ENCODE measurements around the gene CRLF1.
A peak's percentile ranks its signal among the peaks of the same experiment; 100 is the strongest.
"Not testable (repeated sequence)": the region's sequence is repeated elsewhere in the genome, so short reads cannot be mapped to it uniquely, and the experiment has no call there.

Gene CRLF1

GRCh38 chr19:18603958-18604819, 2.4 kb downstream of the CRLF1 start:
- Histone ChIP-seq H3K9ac (ENCODE audit: low read length) (peak overlapping the region; percentile 47), H3K27ac (ENCODE audit: low read depth, low read length) (no peak overlapping the region), H3K4me2 (ENCODE audit: low read length) (no peak overlapping the region), H4K5ac (ENCODE audit: low read length) (no peak overlapping the region), H3K23ac (ENCODE audit: low read length) (no peak overlapping the region), H3K18ac (ENCODE audit: low read length) (peak overlapping the region; percentile 22), H3K79me2 (ENCODE audit: control insufficient read depth, insufficient read depth, low read length) (no peaks in the 10 kb centered on the region), H3K4ac (ENCODE audit: low read depth, low read length) (no peak overlapping the region), H3K27me3 (ENCODE audit: insufficient read depth, low read length, poor library complexity) (peaks cover 25% of the 10 kb centered on the region), H4K8ac (ENCODE audit: low read depth, low read length) (no peak overlapping the region), H3K56ac (ENCODE audit: low read length) (peak overlapping the region; percentile 76), H3K36me3 (ENCODE audit: control insufficient read depth, insufficient read depth, low read length) (no peaks in the 10 kb centered on the region), H2BK120ac (ENCODE audit: low read depth, low read length) (no peak overlapping the region), H3K4me3 (ENCODE audit: low read length) (no peak overlapping the region), H3K79me1 (ENCODE audit: low read length) (no peaks in the 10 kb centered on the region), H2BK5ac (ENCODE audit: low read length) (no peak overlapping the region), H2AK5ac (ENCODE audit: low read length) (no peak overlapping the region), H3K4me1 (ENCODE audit: control insufficient read depth, low read depth, low read length) (peaks cover 2% of the 10 kb centered on the region), H2BK15ac (replicated peaks; ENCODE audit: low read depth) (no peak overlapping the region)
- WGBS (ENCODE audit: extremely low coverage, insufficient coverage, low lambda C conversion rate), result no CpG with 5 or more reads among the region's 26 CpGs
- no peak for DNase-seq

- WGBS (ENCODE audit: extremely low coverage, insufficient coverage, low lambda C conversion rate), result no CpG with 5 or more reads among the region's 32 CpGs
- no peak overlapping the region for H2AK5ac ChIP-seq (ENCODE audit: low read length)
- no peak overlapping the region for H3K23ac ChIP-seq (ENCODE audit: low read length)
- H3K79me2 ChIP-seq (ENCODE audit: control insufficient read depth, insufficient read depth, low read length), result no peaks in the 10 kb centered on the region
- H3K18ac ChIP-seq (ENCODE audit: low read length), result peak overlapping the region; percentile 22
- no peak overlapping the region for H4K5ac ChIP-seq (ENCODE audit: low read length)
- H3K36me3 ChIP-seq (ENCODE audit: control insufficient read depth, insufficient read depth, low read length), result no peaks in the 10 kb centered on the region
- no peak overlapping the region for H3K27ac ChIP-seq (ENCODE audit: low read depth, low read length)
- H2BK15ac ChIP-seq (replicated peaks; ENCODE audit: low read depth), result no peak overlapping the region
- H3K4me3 ChIP-seq (ENCODE audit: low read length), result no peak overlapping the region
- no peak overlapping the region for H2BK120ac ChIP-seq (ENCODE audit: low read depth, low read length)
- H3K79me1 ChIP-seq (ENCODE audit: low read length), result no peaks in the 10 kb centered on the region
- H3K27me3 ChIP-seq (ENCODE audit: insufficient read depth, low read length, poor library complexity), result peaks cover 23% of the 10 kb centered on the region
- peak overlapping the region; percentile 26 for H3K4me2 ChIP-seq (ENCODE audit: low read length)
- H3K4me1 ChIP-seq (ENCODE audit: control insufficient read depth, low read depth, low read length), result peaks cover 2% of the 10 kb centered on the region
- DNase-seq, result peak; percentile 70
- H3K56ac ChIP-seq (ENCODE audit: low read length), result peak overlapping the region; percentile 77
- H3K9ac ChIP-seq (ENCODE audit: low read length), result peak overlapping the region; percentile 51
- no peak overlapping the region for H4K8ac ChIP-seq (ENCODE audit: low read depth, low read length)
- H3K4ac ChIP-seq (ENCODE audit: low read depth, low read length), result no peak overlapping the region
- H2BK5ac ChIP-seq (ENCODE audit: low read length), result no peak overlapping the region
Observed at GRCh38 chr19:18603255-18603957, 3.2 kb downstream of the CRLF1 start.

- Histone ChIP-seq H3K4me2 (ENCODE audit: low read length) (no peak overlapping the region), H4K5ac (ENCODE audit: low read length) (no peak overlapping the region), H3K4ac (ENCODE audit: low read depth, low read length) (no peak overlapping the region), H3K27ac (ENCODE audit: low read depth, low read length) (no peak overlapping the region), H3K56ac (ENCODE audit: low read length) (no peak overlapping the region), H2BK15ac (replicated peaks; ENCODE audit: low read depth) (no peak overlapping the region), H3K18ac (ENCODE audit: low read length) (no peak overlapping the region), H3K79me1 (ENCODE audit: low read length) (no peaks in the 10 kb centered on the region), H2BK120ac (ENCODE audit: low read depth, low read length) (no peak overlapping the region), H2AK5ac (ENCODE audit: low read length) (no peak overlapping the region), H2BK5ac (ENCODE audit: low read length) (no peak overlapping the region), H3K36me3 (ENCODE audit: control insufficient read depth, insufficient read depth, low read length) (no peaks in the 10 kb centered on the region), H3K4me1 (ENCODE audit: control insufficient read depth, low read depth, low read length) (peaks cover 2% of the 10 kb centered on the region), H3K79me2 (ENCODE audit: control insufficient read depth, insufficient read depth, low read length) (no peaks in the 10 kb centered on the region), H3K27me3 (ENCODE audit: insufficient read depth, low read length, poor library complexity) (peaks cover 11% of the 10 kb centered on the region), H3K4me3 (ENCODE audit: low read length) (no peak overlapping the region), H4K8ac (ENCODE audit: low read depth, low read length) (no peak overlapping the region), H3K23ac (ENCODE audit: low read length) (no peak overlapping the region), H3K9ac (ENCODE audit: low read length) (no peak overlapping the region)
- no peak for DNase-seq
- WGBS (ENCODE audit: extremely low coverage, insufficient coverage, low lambda C conversion rate), result no CpG with 5 or more reads among the region's 4 CpGs
Observed at GRCh38 chr19:18601875-18602274, 4.7 kb downstream of the CRLF1 start.

DNA sequence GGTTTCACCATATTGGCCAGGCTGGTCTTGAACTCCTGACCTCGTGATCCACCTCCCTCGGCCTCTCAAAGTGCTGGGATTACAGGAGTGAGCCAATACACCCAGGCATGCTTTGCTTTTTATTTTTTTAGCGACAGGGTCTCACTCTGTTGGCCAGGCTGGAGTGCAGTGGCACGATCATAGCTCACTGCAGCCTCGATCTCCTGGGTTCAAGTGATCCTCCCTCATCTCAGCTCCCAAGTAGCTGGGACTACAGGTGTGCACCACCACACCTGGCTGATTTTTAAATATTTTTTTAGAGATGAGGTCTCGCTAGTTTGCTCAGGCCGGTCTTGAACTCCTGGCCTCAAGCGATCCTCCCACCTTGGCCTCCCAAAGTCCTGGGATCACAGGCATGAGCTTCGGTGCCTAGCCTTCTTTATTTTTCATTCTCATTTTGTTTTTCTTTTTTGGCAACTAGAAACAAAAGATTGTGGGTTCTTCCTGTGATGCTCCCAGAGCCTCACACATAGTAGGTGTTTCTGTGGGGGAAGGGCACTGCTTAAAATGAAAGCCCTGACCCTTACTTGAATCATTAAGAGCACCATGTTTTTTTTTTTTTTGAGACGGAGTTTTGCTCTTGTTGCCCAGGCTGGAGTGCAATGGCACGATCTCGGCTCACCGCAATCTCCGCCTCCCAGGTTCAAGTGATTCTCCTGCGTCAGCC, 5.8 kb downstream of the CRLF1 start:
- not testable (repeated sequence) for H3K4me3 ChIP-seq (ENCODE audit: low read length); H3K18ac ChIP-seq (ENCODE audit: low read length); H2AK5ac ChIP-seq (ENCODE audit: low read length); H3K4me1 ChIP-seq (ENCODE audit: control insufficient read depth, low read depth, low read length); H2BK120ac ChIP-seq (ENCODE audit: low read depth, low read length); H3K4me2 ChIP-seq (ENCODE audit: low read length); H3K9ac ChIP-seq (ENCODE audit: low read length); DNase-seq; H3K36me3 ChIP-seq (ENCODE audit: control insufficient read depth, insufficient read depth, low read length); H2BK15ac ChIP-seq (replicated peaks; ENCODE audit: low read depth); H3K56ac ChIP-seq (ENCODE audit: low read length); H3K27me3 ChIP-seq (ENCODE audit: insufficient read depth, low read length, poor library complexity); H3K27ac ChIP-seq (ENCODE audit: low read depth, low read length); H3K23ac ChIP-seq (ENCODE audit: low read length); H4K8ac ChIP-seq (ENCODE audit: low read depth, low read length); H3K79me1 ChIP-seq (ENCODE audit: low read length); H2BK5ac ChIP-seq (ENCODE audit: low read length); H3K4ac ChIP-seq (ENCODE audit: low read depth, low read length); H3K79me2 ChIP-seq (ENCODE audit: control insufficient read depth, insufficient read depth, low read length); H4K5ac ChIP-seq (ENCODE audit: low read length)
- WGBS (ENCODE audit: extremely low coverage, insufficient coverage, low lambda C conversion rate), result no CpG with 5 or more reads among the region's 15 CpGs

- Histone ChIP-seq H3K27ac (ENCODE audit: low read depth, low read length) (no peak overlapping the region), H3K36me3 (ENCODE audit: control insufficient read depth, insufficient read depth, low read length) (no peaks in the 10 kb centered on the region), H3K4ac (ENCODE audit: low read depth, low read length) (no peak overlapping the region), H2AK5ac (ENCODE audit: low read length) (no peak overlapping the region), H3K23ac (ENCODE audit: low read length) (no peak overlapping the region), H3K18ac (ENCODE audit: low read length) (no peak overlapping the region), H2BK120ac (ENCODE audit: low read depth, low read length) (no peak overlapping the region), H3K4me2 (ENCODE audit: low read length) (no peak overlapping the region), H3K56ac (ENCODE audit: low read length) (no peak overlapping the region), H4K5ac (ENCODE audit: low read length) (no peak overlapping the region), H4K8ac (ENCODE audit: low read depth, low read length) (no peak overlapping the region), H2BK5ac (ENCODE audit: low read length) (no peak overlapping the region), H2BK15ac (replicated peaks; ENCODE audit: low read depth) (no peak overlapping the region), H3K27me3 (ENCODE audit: insufficient read depth, low read length, poor library complexity) (no peaks in the 10 kb centered on the region), H3K4me1 (ENCODE audit: control insufficient read depth, low read depth, low read length) (peaks cover 8% of the 10 kb centered on the region), H3K79me2 (ENCODE audit: control insufficient read depth, insufficient read depth, low read length) (no peaks in the 10 kb centered on the region), H3K79me1 (ENCODE audit: low read length) (no peaks in the 10 kb centered on the region), H3K4me3 (ENCODE audit: low read length) (no peak overlapping the region), H3K9ac (ENCODE audit: low read length) (no peak overlapping the region)
- no CpG with 5 or more reads among the region's 20 CpGs for WGBS (ENCODE audit: extremely low coverage, insufficient coverage, low lambda C conversion rate)
- DNase-seq, result no peak
Observed at GRCh38 chr19:18599485-18599884, 7.1 kb downstream of the CRLF1 start.

Measured in mesendoderm (in vitro differentiated cells).